ENCODE results near the gene IQCB1.

- TF ChIP-seq, protein P1, sequence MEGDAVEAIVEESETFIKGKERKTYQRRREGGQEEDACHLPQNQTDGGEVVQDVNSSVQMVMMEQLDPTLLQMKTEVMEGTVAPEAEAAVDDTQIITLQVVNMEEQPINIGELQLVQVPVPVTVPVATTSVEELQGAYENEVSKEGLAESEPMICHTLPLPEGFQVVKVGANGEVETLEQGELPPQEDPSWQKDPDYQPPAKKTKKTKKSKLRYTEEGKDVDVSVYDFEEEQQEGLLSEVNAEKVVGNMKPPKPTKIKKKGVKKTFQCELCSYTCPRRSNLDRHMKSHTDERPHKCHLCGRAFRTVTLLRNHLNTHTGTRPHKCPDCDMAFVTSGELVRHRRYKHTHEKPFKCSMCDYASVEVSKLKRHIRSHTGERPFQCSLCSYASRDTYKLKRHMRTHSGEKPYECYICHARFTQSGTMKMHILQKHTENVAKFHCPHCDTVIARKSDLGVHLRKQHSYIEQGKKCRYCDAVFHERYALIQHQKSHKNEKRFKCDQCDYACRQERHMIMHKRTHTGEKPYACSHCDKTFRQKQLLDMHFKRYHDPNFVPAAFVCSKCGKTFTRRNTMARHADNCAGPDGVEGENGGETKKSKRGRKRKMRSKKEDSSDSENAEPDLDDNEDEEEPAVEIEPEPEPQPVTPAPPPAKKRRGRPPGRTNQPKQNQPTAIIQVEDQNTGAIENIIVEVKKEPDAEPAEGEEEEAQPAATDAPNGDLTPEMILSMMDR (conservative IDR thresholded peaks at IDR 0.05; ENCODE audit: low read depth in 2 of 2) = no peak
- TF ChIP-seq POLR2AphosphoS5 (IDR thresholded peaks at IDR 0.05; ENCODE audit: low read depth) (no peak), EZH2 (IDR thresholded peaks at IDR 0.05; ENCODE audit: low read depth, unreplicated experiment) (no peak), EZH2phosphoT487 (IDR thresholded peaks at IDR 0.05; ENCODE audit: unreplicated experiment) (no peak), JUNB (IDR thresholded peaks at IDR 0.05; ENCODE audit: unreplicated experiment) (no peak)
- TF ChIP-seq, protein P2, sequence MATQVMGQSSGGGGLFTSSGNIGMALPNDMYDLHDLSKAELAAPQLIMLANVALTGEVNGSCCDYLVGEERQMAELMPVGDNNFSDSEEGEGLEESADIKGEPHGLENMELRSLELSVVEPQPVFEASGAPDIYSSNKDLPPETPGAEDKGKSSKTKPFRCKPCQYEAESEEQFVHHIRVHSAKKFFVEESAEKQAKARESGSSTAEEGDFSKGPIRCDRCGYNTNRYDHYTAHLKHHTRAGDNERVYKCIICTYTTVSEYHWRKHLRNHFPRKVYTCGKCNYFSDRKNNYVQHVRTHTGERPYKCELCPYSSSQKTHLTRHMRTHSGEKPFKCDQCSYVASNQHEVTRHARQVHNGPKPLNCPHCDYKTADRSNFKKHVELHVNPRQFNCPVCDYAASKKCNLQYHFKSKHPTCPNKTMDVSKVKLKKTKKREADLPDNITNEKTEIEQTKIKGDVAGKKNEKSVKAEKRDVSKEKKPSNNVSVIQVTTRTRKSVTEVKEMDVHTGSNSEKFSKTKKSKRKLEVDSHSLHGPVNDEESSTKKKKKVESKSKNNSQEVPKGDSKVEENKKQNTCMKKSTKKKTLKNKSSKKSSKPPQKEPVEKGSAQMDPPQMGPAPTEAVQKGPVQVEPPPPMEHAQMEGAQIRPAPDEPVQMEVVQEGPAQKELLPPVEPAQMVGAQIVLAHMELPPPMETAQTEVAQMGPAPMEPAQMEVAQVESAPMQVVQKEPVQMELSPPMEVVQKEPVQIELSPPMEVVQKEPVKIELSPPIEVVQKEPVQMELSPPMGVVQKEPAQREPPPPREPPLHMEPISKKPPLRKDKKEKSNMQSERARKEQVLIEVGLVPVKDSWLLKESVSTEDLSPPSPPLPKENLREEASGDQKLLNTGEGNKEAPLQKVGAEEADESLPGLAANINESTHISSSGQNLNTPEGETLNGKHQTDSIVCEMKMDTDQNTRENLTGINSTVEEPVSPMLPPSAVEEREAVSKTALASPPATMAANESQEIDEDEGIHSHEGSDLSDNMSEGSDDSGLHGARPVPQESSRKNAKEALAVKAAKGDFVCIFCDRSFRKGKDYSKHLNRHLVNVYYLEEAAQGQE (IDR thresholded peaks at IDR 0.05; ENCODE audit: unreplicated experiment) = no peak
Observed at GRCh38 chr3:121723485-121723884, 111.4 kb downstream of the IQCB1 start.
